KMS-11 (cell line): Measurements from ENCODE around the gene CRISPLD2.

Source experiments
- H2AFZ ChIP-seq: fragments of 200-600 bp; sonication (generic); 2 replicates; pipeline ENCODE4 v1.6.1; 2016; ENCODE audit warnings: antibody characterized with exemption, mixed run types, low read depth
- H3K27ac ChIP-seq: fragments of 200-600 bp; sonication (generic); 2 replicates; pipeline ENCODE4 v1.6.1; 2016; ENCODE audit warnings: mild to moderate bottlenecking, mixed run types
- H3K27me3 ChIP-seq: fragments of 200-600 bp; sonication (generic); 2 replicates; pipeline ENCODE4 v1.6.1; 2017; ENCODE audit warnings: mild to moderate bottlenecking, low read depth, mixed run types, moderate library complexity; ENCODE audit not compliant: insufficient read depth
- H3K36me3 ChIP-seq: fragments of 200-600 bp; sonication (generic); 2 replicates; pipeline ENCODE4 v1.6.1; 2017; ENCODE audit warnings: mild to moderate bottlenecking, mixed run types; ENCODE audit not compliant: insufficient read depth
- H3K4me1 ChIP-seq: fragments of 200-600 bp; sonication (generic); 2 replicates; pipeline ENCODE4 v1.6.1; 2016; ENCODE audit warnings: mild to moderate bottlenecking, low read depth, mixed run types; ENCODE audit not compliant: poor library complexity, severe bottlenecking
- H3K4me2 ChIP-seq: fragments of 200-600 bp; sonication (generic); 2 replicates; pipeline ENCODE4 v1.7.0; 2016; ENCODE audit warnings: mild to moderate bottlenecking, mixed run types
- H3K4me3 ChIP-seq: fragments of 200-600 bp; sonication (generic); IDR thresholded peaks from 2 replicates; pipeline ENCODE4 v1.6.1; 2017; ENCODE audit warnings: low read depth, low read length, mixed read lengths; ENCODE audit not compliant: insufficient read depth
- H3K79me2 ChIP-seq: fragments of 200-600 bp; sonication (generic); 2 replicates; pipeline ENCODE4 v1.6.1; 2016; ENCODE audit warnings: low read depth, mixed run types; ENCODE audit not compliant: insufficient read depth
- H3K9ac ChIP-seq: fragments of 200-600 bp; sonication (generic); 2 replicates; pipeline ENCODE4 v1.6.1; 2016; ENCODE audit warnings: mild to moderate bottlenecking, mixed run types
- H4K20me1 ChIP-seq: fragments of 200-600 bp; sonication (generic); 2 replicates; pipeline ENCODE4 v1.6.1; 2016; ENCODE audit warnings: mild to moderate bottlenecking, mixed run types; ENCODE audit not compliant: insufficient read depth
- TF ChIP-seq, protein P1 (sequence below): fragments of 200-600 bp; sonication (generic); conservative IDR thresholded peaks from 2 replicates; pipeline ENCODE4 v1.6.1; 2017; ENCODE audit warnings: low read depth, mild to moderate bottlenecking, antibody characterized with exemption, low read length, moderate library complexity, mixed read lengths

The CRISPLD2 gene

DNA sequence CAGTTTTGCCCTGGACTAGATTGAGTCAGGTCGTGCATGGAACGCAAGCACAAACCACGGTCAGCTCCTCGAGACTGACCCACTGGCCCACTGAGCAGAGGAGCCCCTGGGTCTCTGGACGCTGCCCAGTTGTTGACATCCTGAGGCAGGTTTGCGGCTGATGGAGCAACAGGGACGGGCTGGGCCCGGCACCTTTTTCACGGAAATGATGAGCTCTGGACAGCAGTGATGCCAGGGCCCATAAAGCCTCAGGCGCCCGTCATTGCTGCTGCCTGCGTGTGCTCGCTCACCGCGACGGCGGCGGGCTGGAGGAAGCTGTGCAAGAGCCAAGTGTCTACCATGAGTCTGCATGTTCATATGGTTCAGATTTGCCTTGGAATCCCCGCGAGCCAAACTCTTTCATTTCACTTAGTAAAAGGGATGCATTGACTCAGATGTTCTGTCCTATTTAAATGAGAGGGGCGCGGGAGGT lies 30.8 kb upstream of the CRISPLD2 start:
- Histone ChIP-seq H3K27ac (no peak overlapping the region), H3K4me1 (no peaks in the 10 kb centered on the region), H3K36me3 (no peaks in the 10 kb centered on the region), H3K27me3 (no peaks in the 10 kb centered on the region), H3K4me3 (no peak overlapping the region), H2AFZ (no peak overlapping the region), H3K9ac (no peak overlapping the region), H3K79me2 (no peaks in the 10 kb centered on the region), H3K4me2 (no peak overlapping the region), H4K20me1 (no peaks in the 10 kb centered on the region)
- TF ChIP-seq, protein P1, sequence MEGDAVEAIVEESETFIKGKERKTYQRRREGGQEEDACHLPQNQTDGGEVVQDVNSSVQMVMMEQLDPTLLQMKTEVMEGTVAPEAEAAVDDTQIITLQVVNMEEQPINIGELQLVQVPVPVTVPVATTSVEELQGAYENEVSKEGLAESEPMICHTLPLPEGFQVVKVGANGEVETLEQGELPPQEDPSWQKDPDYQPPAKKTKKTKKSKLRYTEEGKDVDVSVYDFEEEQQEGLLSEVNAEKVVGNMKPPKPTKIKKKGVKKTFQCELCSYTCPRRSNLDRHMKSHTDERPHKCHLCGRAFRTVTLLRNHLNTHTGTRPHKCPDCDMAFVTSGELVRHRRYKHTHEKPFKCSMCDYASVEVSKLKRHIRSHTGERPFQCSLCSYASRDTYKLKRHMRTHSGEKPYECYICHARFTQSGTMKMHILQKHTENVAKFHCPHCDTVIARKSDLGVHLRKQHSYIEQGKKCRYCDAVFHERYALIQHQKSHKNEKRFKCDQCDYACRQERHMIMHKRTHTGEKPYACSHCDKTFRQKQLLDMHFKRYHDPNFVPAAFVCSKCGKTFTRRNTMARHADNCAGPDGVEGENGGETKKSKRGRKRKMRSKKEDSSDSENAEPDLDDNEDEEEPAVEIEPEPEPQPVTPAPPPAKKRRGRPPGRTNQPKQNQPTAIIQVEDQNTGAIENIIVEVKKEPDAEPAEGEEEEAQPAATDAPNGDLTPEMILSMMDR: no peak

DNA sequence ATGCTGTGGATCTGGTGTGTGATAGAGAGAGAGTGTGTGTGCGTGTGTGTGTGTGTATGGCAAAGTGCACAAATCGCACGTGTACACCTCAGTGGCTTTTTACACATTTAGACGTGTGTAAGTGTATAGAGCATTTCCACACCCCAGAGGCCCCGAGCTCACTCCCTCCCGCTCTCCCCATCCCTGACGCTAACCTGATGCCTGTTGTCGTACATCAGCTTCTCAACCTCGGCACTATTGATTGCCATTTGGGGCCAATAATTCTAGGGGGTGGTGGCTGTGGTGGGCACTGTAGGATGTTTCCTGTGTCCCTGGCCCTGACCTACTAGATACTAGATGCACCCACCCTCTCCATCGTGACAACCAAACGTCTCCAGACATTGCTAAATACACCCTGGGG lies 30.4 kb upstream of the CRISPLD2 start:
- H3K9ac ChIP-seq: no peak overlapping the region
- no peaks in the 10 kb centered on the region for H3K79me2 ChIP-seq
- H3K4me1 ChIP-seq: no peaks in the 10 kb centered on the region
- no peak overlapping the region for H2AFZ ChIP-seq
- H4K20me1 ChIP-seq: no peaks in the 10 kb centered on the region
- no peak overlapping the region for H3K27ac ChIP-seq
- H3K4me2 ChIP-seq: no peak overlapping the region
- TF ChIP-seq, protein P1: no peak
- no peaks in the 10 kb centered on the region for H3K27me3 ChIP-seq
- H3K36me3 ChIP-seq: no peaks in the 10 kb centered on the region
- no peak overlapping the region for H3K4me3 ChIP-seq

DNA sequence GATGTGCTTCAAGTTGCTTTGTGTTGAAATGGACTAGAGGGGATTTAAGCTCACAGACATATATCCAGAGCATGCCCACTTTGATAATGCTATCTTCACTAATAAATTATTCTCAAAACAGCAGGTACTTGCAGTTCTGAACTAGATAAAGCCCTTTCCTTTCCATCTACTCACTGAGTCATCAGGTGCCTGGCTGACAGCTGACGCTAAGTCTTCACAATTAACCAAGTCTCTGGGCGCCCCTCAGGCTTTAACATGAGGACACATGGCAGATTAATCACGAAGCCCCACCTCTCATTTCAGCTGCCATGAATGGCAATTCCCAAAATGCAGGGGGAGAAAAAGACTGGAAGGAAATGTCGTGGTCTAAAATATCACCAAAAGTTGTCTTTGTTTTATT lies 29.5 kb upstream of the CRISPLD2 start:
- Histone ChIP-seq H2AFZ (no peak overlapping the region), H3K4me3 (no peak overlapping the region), H3K36me3 (no peaks in the 10 kb centered on the region), H3K4me1 (no peaks in the 10 kb centered on the region), H4K20me1 (no peaks in the 10 kb centered on the region), H3K4me2 (no peak overlapping the region), H3K27ac (no peak overlapping the region), H3K79me2 (no peaks in the 10 kb centered on the region), H3K27me3 (no peaks in the 10 kb centered on the region), H3K9ac (no peak overlapping the region)
- TF ChIP-seq, protein P1: no peak

DNA sequence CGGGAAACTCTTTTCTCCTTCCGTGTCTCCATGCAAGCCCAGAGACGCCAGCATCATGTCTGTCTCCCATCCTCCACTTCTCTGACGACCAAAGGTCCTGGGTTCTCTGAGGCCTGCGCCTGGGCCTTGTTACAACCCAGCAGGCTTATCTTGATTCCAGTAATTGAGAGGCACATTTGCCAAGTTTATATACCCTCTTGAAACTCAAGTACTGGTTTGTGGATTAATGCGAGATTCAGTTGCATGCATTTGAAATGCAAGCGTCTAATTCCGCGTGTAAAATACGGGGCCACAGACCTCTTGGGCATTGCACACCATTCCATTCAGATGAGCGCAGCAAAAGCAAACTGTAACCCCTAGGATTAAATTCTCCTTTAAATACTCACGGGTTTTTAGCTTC lies 28.7 kb upstream of the CRISPLD2 start:
- H4K20me1 ChIP-seq: no peaks in the 10 kb centered on the region
- H3K79me2 ChIP-seq: no peaks in the 10 kb centered on the region
- H3K9ac ChIP-seq: no peak overlapping the region
- H3K27ac ChIP-seq: no peak overlapping the region
- H2AFZ ChIP-seq: no peak overlapping the region
- H3K4me1 ChIP-seq: no peaks in the 10 kb centered on the region
- TF ChIP-seq, protein P1: no peak
- H3K36me3 ChIP-seq: no peaks in the 10 kb centered on the region
- H3K27me3 ChIP-seq: no peaks in the 10 kb centered on the region
- H3K4me3 ChIP-seq: no peak overlapping the region
- no peak overlapping the region for H3K4me2 ChIP-seq
